A172 (cell line): ENCODE results near the gene LPGAT1. TPM values are rescaled to one million over a fixed set of nuclear protein-coding genes. Genes with fewer than 3 reads are reported as not detected.
"Not testable (repeated sequence)": the region's sequence is repeated elsewhere in the genome, so short reads cannot be mapped to it uniquely, and the experiment has no call there.

Source experiments
- DNase-seq: peaks from one replicate; pipeline ENCODE4 v3.0.0-alpha.2; 2015; ENCODE audit warnings: low spot score
- total RNA-seq: library from RNA; depleted of rRNA; stranded (reverse); fragments of >200 nt; shearing (Covaris generic); gene quantifications from 2 replicates; pipeline ENCODE4 v1.2.3, GENCODE V29; 2014; rRNA removed

The LPGAT1 gene
- total RNA-seq, 1 experiment from 2014 or later, result 83.8 TPM

DNA sequence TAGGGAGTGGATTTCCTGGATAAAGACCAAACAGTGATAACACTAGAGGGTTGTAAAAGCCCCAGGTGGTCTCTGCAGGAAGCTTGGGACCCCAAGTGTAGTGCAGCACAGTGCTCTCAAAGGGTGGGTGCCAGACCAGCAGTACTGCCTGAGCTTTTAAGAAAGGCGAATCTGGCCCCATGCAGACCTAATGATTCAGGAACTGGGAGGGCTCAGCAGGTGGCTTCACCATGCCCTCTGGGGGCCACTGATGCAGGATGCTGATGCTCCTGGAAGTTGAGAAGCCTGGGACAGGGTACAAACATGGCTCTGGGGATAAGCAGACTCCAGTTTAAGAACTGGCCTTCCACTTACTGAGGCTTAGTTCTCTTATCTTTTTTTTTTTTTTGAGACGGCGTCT is 126.0 kb downstream of the LPGAT1 start:
- no peak for DNase-seq

- DNase-seq, result no peak
Observed at GRCh38 chr1:211703812-211704537, 126.6 kb downstream of the LPGAT1 start.

DNA sequence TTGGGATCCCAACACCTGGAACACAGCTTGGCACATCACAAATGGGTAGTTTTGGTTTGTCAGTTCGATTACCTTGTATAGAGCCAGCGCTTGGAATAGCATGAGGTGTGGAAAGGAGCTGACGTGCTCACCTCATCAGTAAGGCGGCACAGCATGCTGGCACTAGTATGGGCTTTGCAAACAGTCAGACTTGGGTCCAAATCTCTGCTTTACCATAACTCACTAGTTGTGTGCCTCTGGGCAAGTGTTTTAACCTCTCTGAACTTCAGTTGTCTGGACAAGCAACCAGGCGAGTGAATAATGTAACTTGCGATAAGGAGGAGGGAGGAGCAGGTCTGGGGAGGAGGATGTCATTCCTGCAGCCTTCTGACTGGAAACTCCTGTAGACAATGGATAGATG is 128.8 kb downstream of the LPGAT1 start:
- DNase-seq, result no peak

DNA sequence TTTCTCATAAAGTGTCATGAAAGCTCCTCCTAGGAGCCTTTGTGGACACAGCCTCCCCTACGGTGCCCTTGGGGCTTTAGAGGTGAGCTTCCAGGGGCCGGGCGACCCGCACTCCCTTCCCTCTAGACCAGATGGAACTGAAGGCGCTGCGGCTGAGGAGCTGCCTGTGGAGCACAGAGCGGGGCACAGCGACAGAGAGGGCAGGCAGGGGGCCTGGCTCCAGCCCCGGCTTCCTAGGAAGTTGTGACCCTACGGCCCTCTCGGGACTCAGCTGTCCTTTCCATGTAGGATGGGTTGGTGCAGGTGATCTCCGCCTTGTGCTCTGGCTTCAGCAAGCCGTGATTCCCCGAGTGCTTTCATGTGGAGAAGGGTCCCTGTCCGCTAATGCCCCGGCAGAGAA is 131.5 kb downstream of the LPGAT1 start:
- DNase-seq, result no peak

- DNase-seq, result peak; percentile 31
Observed at GRCh38 chr1:211698161-211699026, 132.2 kb downstream of the LPGAT1 start.

DNA sequence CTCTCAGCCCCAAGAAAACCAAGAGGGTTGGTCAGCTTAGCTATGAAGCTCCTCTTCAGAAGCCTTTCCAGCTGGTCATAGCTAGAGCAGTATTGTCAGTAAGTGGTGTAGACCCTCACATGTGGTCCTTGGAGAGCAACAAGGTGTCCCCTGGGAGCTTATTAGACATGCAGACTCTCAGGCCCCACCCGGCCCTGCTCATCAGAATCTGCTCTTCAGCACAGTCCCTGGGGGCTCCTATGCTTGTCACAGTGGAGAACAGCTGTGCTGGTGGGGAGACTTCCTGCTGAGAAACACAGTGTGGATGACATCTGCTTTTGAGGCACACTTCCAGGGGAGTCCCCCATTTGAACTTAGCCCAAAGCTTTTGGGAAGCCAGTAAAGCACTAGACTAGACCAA is 133.2 kb downstream of the LPGAT1 start:
- no peak for DNase-seq

DNA sequence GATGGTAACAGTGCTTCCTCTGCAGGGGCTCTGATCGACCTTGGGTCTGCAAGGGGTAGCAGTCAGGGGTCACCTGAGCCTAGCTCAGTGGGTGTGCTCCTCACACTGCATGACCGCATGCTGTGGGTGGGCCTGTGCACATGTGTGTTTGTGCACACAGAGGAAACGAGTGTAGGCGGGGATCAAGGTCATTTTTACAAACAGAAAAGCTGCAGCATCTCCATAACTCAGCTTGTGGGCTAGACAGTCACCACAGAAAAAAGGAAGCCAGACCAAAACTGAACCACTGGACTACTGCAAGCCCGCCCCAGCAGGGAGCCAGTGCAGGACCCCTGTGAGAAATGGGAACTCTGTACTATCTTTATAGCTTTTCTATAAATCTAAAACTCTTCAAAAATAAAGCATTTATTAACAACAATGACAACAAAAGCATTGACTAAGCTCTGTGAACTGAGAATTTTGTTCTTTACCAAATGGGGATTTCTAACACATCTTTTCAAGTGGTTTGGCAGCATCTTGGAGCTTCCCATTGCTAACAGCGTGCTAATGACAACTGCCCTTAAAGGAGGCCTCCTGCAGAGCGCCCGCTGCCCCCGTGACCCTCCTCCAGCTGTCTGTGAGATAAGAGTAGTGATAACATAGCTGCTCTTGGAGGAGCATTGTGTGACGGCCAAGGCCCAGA is 135.3 kb downstream of the LPGAT1 start:
- DNase-seq, result peak; percentile 70

DNA sequence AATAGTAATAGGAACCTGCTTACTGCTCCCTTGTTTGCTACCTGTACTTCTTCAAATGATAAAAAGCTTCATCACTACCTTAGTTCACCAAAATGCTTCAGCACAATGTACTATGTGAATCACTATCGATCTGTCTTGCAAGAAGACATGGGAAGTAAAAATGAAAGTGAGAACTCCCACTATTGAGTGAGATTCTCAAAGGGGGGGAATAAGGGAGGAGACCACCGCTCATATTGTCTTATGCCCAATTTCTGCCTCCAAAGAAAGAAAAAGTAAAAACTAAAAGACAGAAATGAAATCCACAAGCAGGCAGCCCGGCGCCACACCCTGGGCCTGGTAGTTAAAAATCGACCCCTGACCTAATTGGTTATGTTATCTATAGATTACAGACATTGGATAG is 136.7 kb downstream of the LPGAT1 start:
- not testable (repeated sequence) for DNase-seq

Other genes starting within 250 kb of the LPGAT1 start
- 83.8 and 88.5 TPM in 2 replicates for gene NEK2, start 155.1 kb downstream of the LPGAT1 start, total RNA-seq
- gene INTS7, start 204.8 kb upstream of the LPGAT1 start, total RNA-seq, result 30.1 and 35.8 TPM in 2 replicates
- 56.6 and 64.7 TPM in 2 replicates for gene DTL, start 205.0 kb upstream of the LPGAT1 start, total RNA-seq